GM13977 (cell line): ENCODE results near the gene MAPKAP1.

Experiments used
- DNase-seq: peaks from one replicate; pipeline ENCODE4 v3.0.0; 2012; ENCODE audit warnings: low spot score
- CTCF ChIP-seq: IDR thresholded peaks from 2 replicates; pipeline ENCODE4 v1.5.1; 2012; ENCODE audit warnings: mild to moderate bottlenecking, control low read depth; ENCODE audit not compliant: insufficient read depth; ENCODE audit errors: extremely low read depth, missing control alignments
- in situ Hi-C: fragments of 300-500 bp; cut with MboI; formaldehyde crosslinking; loops from one replicate; pipeline ENCODE4 v1.12.0; 2022; ENCODE audit warnings: low sequenced_read_pairs, low pct_unique_long_range_greater_than_20kb, mixed read lengths, inconsistent platforms; ENCODE audit not compliant: unreplicated experiment

The MAPKAP1 gene

DNA sequence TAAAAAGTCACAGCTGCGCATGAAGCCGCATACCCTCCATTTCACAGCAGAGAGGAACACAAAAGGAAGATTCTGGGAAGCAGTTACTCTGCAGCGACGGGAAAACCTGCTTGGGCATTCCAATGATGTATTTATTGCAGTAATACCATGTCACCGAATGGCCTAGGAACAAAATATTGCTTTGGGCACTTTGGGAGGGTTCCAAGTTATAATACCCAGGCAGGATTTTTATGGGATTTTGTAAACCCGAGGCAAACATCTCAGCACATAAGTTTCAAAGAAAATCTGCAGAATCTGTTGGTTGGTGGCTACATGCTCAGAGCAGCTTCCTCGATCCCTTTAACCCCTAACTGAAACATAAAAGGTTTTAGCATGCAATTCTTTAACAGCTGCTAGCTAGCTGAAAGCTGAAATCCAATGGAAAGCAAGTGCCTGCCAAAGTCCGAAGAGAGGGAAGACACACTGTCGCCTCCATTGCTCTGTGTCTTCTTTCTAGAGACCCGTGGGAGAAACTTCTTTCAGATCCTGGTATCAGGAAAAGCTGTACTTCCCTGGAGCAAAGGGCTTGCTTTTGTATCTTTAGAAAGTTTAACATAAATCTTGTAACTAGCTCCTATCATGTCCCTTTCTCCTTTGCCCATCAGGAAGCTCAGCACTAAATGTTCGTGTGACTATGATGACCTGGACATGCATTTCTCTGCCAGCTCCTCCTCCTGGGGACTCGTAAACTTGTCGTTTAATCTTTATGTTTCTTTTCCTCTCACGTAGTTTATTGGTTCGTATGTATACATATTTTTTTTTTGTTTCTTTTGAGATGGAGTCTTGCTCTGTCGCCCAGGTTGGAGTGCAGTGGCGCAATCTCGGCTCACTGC is 195.0 kb downstream of the MAPKAP1 start:
- no peak for TF ChIP-seq CTCF
- in situ Hi-C loops = no loop called here
- DNase-seq = no peak

GRCh38 chr9:125510980-125511379 is 196.0 kb downstream of the MAPKAP1 start:
- no peak for DNase-seq
- TF ChIP-seq CTCF = no peak
- in situ Hi-C loops = no loop called here

DNA sequence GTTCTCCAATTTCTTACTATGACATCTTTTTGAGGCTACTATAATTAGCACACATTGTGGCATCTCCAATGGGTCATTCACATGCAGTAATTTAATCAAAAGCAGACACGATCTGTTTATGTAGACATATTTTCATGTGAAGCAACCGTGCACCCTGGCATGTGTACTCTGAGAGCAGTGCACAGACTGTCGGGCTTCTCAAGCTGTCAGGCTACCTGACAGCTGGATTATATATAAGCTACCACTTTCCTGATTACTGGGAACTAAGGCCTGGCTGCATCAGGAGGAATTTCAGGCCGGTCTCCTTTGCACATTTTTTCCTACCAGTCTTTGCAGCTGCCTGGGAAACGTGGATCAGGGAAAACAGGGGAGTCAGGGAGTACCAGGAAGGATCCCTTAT is 197.5 kb downstream of the MAPKAP1 start:
- no peak for DNase-seq
- no peak for TF ChIP-seq CTCF
- in situ Hi-C loops = no loop called here

GRCh38 chr9:125508249-125508648 is 198.8 kb downstream of the MAPKAP1 start:
- in situ Hi-C loops = no loop called here
- no peak for DNase-seq
- no peak for TF ChIP-seq CTCF

DNA sequence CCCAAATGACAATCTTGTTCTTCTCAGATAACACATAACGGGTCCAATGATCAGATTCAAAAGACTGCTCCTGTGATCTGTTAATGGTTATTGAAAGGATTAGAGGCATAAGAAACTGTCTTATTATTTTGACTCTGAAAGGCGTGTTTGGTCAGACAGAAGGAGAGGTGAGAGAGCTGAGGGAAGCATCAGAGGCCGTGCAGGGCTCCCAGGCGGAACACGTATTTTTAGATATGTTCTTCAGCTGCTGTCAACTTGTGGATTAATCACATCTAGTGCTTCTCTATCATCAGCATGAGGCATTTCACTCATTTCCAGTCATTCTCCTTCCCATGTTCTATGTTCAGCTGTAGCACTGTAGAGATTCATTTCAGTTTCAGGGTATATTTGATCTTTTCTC is 199.8 kb downstream of the MAPKAP1 start:
- no peak for TF ChIP-seq CTCF
- in situ Hi-C loops = no loop called here

GRCh38 chr9:125505988-125506438 is 201.0 kb downstream of the MAPKAP1 start:
- no peak for TF ChIP-seq CTCF
- in situ Hi-C loops = no loop called here
- no peak for DNase-seq

More for the DNA sequence above, 199.8 kb downstream of the MAPKAP1 start:
- DNase-seq = no peak
